HG03571 (cell line): ENCODE data around the gene PCGF3.
A peak's percentile ranks its signal among the peaks of the same experiment; 100 is the strongest.
"Not testable (repeated sequence)": the region's sequence is repeated elsewhere in the genome, so short reads cannot be mapped to it uniquely, and the experiment has no call there.

ENCODE experiments used
- ATAC-seq: cut with Tn5 transposase; IDR thresholded peaks from one replicate; pipeline ENCODE4 v1.9.1; 2021; ENCODE audit not compliant: unreplicated experiment

PCGF3 gene

GRCh38 chr4:667545-667925, 38.1 kb upstream of the PCGF3 start:
- ATAC-seq = no peak

- not testable (repeated sequence) for ATAC-seq
Observed at GRCh38 chr4:668219-668618, 37.4 kb upstream of the PCGF3 start.

- ATAC-seq = not testable (repeated sequence)
Observed at GRCh38 chr4:669806-670559, 35.6 kb upstream of the PCGF3 start.

GRCh38 chr4:671769-672168, 33.9 kb upstream of the PCGF3 start:
- ATAC-seq = no peak

- ATAC-seq = no peak
Observed at GRCh38 chr4:673349-674091, 32.1 kb upstream of the PCGF3 start.

GRCh38 chr4:674172-675035, 31.2 kb upstream of the PCGF3 start, which contains the start of the genes ATP5ME and MYL5:
ATP5ME (minus strand) TSS chr4:674276; CDS start chr4:674247, 29 bp downstream.
MYL5 (plus strand) TSS chr4:674542; CDS start chr4:678027, 3,485 bp downstream.
- peak; percentile 77 for ATAC-seq

GRCh38 chr4:675036-675882, 30.4 kb upstream of the PCGF3 start:
- no peak for ATAC-seq

GRCh38 chr4:675980-676870, 29.4 kb upstream of the PCGF3 start:
- ATAC-seq = no peak

GRCh38 chr4:676871-677235, 28.8 kb upstream of the PCGF3 start:
- ATAC-seq = no peak

- no peak for ATAC-seq
Observed at GRCh38 chr4:677431-678293, 28.0 kb upstream of the PCGF3 start.

GRCh38 chr4:678331-679103, 27.1 kb upstream of the PCGF3 start:
- ATAC-seq = no peak

- ATAC-seq = no peak
Observed at GRCh38 chr4:679104-679481, 26.5 kb upstream of the PCGF3 start.

- ATAC-seq = no peak
Observed at GRCh38 chr4:679629-680028, 26.0 kb upstream of the PCGF3 start.

GRCh38 chr4:680091-680490, 25.5 kb upstream of the PCGF3 start:
- ATAC-seq = no peak

- ATAC-seq = peak; percentile 28
Observed at GRCh38 chr4:680551-680927, 25.1 kb upstream of the PCGF3 start.

GRCh38 chr4:680928-681645, 24.5 kb upstream of the PCGF3 start:
- peak; percentile 35 for ATAC-seq

GRCh38 chr4:681736-682451, 23.7 kb upstream of the PCGF3 start:
- no peak for ATAC-seq
